Measurements from ENCODE around the gene RBM15B.

- TF ChIP-seq CTCF (IDR thresholded peaks at IDR 0.05) (no peak), POLR2A (IDR thresholded peaks at IDR 0.05) (no peak)
Measured at GRCh38 chr3:51445544-51446280, 54.6 kb downstream of the RBM15B start.

All from body of pancreas (tissue), 4 donors.